ENCODE measurements around the gene SNX3.

SNX3 gene

DNA sequence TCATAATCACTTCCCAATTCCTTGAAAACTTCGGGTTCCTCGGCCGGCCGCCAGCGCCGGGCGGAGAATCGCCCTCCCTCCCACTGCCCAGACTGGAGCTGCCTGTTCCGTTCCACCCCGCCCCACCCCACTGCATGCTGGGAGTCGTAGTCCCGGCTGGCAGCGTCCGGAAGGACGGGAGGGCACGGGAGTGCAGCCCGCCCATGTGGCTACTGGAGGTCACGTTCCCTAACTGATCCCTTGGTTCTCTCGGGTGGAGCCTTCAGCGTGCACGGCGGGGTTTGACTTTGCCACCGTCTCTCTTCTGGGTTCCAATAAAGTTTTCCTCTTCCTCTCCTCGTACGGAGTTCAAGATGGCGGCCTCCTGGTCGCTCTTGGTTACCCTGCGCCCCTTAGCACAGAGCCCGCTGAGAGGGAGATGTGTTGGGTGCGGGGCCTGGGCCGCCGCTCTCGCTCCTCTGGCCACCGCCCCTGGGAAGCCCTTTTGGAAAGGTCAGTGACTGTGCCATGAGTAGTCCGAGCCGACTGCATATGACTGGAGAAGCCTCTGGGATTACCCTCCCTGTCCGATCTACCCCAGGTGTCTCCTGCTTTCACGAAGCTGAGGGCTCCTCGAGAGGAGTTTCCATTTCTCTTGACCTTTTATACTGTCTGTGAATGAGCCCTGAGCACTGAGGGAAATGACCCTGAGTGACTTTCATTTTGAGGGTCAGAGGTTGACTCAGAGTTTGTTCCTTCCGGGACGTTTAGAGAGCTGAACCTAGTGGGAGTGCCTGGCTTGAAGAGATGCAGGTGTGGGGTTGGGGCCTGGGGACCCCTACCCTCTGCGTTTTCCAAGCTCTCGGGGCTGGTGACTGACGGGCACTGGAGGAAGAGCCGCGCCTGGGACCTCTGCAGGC, 34.1 kb upstream of the SNX3 start, which contains the start of gene AFG1L (continued):
- TF ChIP-seq ZNF660 (tag by site-specific recombination; IDR thresholded peaks at IDR 0.05) (peak; percentile 58), ZNF155 (tag by site-specific recombination; IDR thresholded peaks at IDR 0.05) (no peak), ZNF561 (tag by site-specific recombination; IDR thresholded peaks at IDR 0.05; ENCODE audit: borderline replicate concordance) (peak; percentile 45), ZFP69B (tag by site-specific recombination; IDR thresholded peaks at IDR 0.05) (peak; percentile 39; the same call in 1 of the 2 replicates), ZNF157 (tag by site-specific recombination; IDR thresholded peaks at IDR 0.05) (no peak), ZXDB (tag by site-specific recombination; IDR thresholded peaks at IDR 0.05) (peak; percentile 88), HOXD13 (CRISPR knock-in tag; IDR thresholded peaks at IDR 0.05; ENCODE audit: borderline replicate concordance) (no peak), ZNF394 (tag by site-specific recombination; IDR thresholded peaks at IDR 0.05; ENCODE audit: borderline replicate concordance) (0 out of 2 replicates have a peak, but pooled peaks have one; percentile 47), GLI4 (tag by site-specific recombination; IDR thresholded peaks at IDR 0.05) (no peak), ZNF324 (tag by site-specific recombination; IDR thresholded peaks at IDR 0.05) (peak; percentile 91; the same call in 1 of the 2 replicates), ZNF664 (tag by site-specific recombination; IDR thresholded peaks at IDR 0.05) (no peak), ZNF23 (tag by site-specific recombination; IDR thresholded peaks at IDR 0.05; ENCODE audit: borderline replicate concordance) (no peak), ZNF239 (tag by site-specific recombination; IDR thresholded peaks at IDR 0.05) (no peak), ZNF223 (tag by site-specific recombination; IDR thresholded peaks at IDR 0.05) (no peak), ZNF138 (tag by site-specific recombination; IDR thresholded peaks at IDR 0.05; ENCODE audit: borderline replicate concordance) (no peak), ZSCAN23 (tag by site-specific recombination; IDR thresholded peaks at IDR 0.05) (no peak), YY1 (tag by site-specific recombination; IDR thresholded peaks at IDR 0.05) (peak; percentile 92), ZNF311 (tag by site-specific recombination; IDR thresholded peaks at IDR 0.05; ENCODE audit: borderline replicate concordance) (no peak), MZF1 (tag by site-specific recombination; IDR thresholded peaks at IDR 0.05; ENCODE audit: borderline replicate concordance) (no peak), ZIC2 (tag by site-specific recombination; IDR thresholded peaks at IDR 0.05) (peak; percentile 61), MEIS1 (CRISPR knock-in tag; IDR thresholded peaks at IDR 0.05; ENCODE audit: borderline replicate concordance) (no peak), ZNF48 (tag by site-specific recombination; IDR thresholded peaks at IDR 0.05) (no peak), FEZF1 (tag by site-specific recombination; IDR thresholded peaks at IDR 0.05) (no peak), ZNF16 (tag by site-specific recombination; IDR thresholded peaks at IDR 0.05; ENCODE audit: low read depth) (no peak), ZNF2 (tag by site-specific recombination; IDR thresholded peaks at IDR 0.05) (peak; percentile 57; the same call in 1 of the 2 replicates), ZNF701 (tag by site-specific recombination; IDR thresholded peaks at IDR 0.05) (no peak)
- TF ChIP-seq, protein P1, sequence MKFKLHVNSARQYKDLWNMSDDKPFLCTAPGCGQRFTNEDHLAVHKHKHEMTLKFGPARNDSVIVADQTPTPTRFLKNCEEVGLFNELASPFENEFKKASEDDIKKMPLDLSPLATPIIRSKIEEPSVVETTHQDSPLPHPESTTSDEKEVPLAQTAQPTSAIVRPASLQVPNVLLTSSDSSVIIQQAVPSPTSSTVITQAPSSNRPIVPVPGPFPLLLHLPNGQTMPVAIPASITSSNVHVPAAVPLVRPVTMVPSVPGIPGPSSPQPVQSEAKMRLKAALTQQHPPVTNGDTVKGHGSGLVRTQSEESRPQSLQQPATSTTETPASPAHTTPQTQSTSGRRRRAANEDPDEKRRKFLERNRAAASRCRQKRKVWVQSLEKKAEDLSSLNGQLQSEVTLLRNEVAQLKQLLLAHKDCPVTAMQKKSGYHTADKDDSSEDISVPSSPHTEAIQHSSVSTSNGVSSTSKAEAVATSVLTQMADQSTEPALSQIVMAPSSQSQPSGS (tag by site-specific recombination; IDR thresholded peaks at IDR 0.05; ENCODE audit: low read depth) = no peak
- TF ChIP-seq, protein P2, sequence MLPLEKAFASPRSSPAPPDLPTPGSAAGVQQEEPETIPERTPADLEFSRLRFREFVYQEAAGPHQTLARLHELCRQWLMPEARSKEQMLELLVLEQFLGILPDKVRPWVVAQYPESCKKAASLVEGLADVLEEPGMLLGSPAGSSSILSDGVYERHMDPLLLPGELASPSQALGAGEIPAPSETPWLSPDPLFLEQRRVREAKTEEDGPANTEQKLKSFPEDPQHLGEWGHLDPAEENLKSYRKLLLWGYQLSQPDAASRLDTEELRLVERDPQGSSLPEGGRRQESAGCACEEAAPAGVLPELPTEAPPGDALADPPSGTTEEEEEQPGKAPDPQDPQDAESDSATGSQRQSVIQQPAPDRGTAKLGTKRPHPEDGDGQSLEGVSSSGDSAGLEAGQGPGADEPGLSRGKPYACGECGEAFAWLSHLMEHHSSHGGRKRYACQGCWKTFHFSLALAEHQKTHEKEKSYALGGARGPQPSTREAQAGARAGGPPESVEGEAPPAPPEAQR (tag by site-specific recombination; IDR thresholded peaks at IDR 0.05) = no peak
- TF ChIP-seq, protein P3, sequence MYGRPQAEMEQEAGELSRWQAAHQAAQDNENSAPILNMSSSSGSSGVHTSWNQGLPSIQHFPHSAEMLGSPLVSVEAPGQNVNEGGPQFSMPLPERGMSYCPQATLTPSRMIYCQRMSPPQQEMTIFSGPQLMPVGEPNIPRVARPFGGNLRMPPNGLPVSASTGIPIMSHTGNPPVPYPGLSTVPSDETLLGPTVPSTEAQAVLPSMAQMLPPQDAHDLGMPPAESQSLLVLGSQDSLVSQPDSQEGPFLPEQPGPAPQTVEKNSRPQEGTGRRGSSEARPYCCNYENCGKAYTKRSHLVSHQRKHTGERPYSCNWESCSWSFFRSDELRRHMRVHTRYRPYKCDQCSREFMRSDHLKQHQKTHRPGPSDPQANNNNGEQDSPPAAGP (tag by site-specific recombination; IDR thresholded peaks at IDR 0.05) = peak; percentile 75; the same call in 1 of the 2 replicates
- TF ChIP-seq, protein P4, sequence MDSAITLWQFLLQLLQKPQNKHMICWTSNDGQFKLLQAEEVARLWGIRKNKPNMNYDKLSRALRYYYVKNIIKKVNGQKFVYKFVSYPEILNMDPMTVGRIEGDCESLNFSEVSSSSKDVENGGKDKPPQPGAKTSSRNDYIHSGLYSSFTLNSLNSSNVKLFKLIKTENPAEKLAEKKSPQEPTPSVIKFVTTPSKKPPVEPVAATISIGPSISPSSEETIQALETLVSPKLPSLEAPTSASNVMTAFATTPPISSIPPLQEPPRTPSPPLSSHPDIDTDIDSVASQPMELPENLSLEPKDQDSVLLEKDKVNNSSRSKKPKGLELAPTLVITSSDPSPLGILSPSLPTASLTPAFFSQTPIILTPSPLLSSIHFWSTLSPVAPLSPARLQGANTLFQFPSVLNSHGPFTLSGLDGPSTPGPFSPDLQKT (IDR thresholded peaks at IDR 0.05; ENCODE audit: borderline replicate concordance, low read depth, low read length) = no peak
- TF ChIP-seq, protein P5, sequence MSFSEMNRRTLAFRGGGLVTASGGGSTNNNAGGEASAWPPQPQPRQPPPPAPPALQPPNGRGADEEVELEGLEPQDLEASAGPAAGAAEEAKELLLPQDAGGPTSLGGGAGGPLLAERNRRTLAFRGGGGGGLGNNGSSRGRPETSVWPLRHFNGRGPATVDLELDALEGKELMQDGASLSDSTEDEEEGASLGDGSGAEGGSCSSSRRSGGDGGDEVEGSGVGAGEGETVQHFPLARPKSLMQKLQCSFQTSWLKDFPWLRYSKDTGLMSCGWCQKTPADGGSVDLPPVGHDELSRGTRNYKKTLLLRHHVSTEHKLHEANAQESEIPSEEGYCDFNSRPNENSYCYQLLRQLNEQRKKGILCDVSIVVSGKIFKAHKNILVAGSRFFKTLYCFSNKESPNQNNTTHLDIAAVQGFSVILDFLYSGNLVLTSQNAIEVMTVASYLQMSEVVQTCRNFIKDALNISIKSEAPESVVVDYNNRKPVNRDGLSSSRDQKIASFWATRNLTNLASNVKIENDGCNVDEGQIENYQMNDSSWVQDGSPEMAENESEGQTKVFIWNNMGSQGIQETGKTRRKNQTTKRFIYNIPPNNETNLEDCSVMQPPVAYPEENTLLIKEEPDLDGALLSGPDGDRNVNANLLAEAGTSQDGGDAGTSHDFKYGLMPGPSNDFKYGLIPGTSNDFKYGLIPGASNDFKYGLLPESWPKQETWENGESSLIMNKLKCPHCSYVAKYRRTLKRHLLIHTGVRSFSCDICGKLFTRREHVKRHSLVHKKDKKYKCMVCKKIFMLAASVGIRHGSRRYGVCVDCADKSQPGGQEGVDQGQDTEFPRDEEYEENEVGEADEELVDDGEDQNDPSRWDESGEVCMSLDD (tag by site-specific recombination; IDR thresholded peaks at IDR 0.05) = no peak
- TF ChIP-seq, protein P6, sequence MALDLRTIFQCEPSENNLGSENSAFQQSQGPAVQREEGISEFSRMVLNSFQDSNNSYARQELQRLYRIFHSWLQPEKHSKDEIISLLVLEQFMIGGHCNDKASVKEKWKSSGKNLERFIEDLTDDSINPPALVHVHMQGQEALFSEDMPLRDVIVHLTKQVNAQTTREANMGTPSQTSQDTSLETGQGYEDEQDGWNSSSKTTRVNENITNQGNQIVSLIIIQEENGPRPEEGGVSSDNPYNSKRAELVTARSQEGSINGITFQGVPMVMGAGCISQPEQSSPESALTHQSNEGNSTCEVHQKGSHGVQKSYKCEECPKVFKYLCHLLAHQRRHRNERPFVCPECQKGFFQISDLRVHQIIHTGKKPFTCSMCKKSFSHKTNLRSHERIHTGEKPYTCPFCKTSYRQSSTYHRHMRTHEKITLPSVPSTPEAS (tag by site-specific recombination; IDR thresholded peaks at IDR 0.05) = no peak

Data from HEK293 (cell line).